GM23338 (cell line): ENCODE data around the gene C15orf62. TPM values are rescaled to one million over a fixed set of nuclear protein-coding genes. Genes with fewer than 3 reads are reported as not detected.

Experiments
- ATAC-seq: fragments of 200-7000 bp; cut with Tn5 transposase; 3 replicates; pipeline ENCODE4 v1.9.1; 2020
- DNase-seq: peaks from one replicate; pipeline ENCODE4 v3.0.0-alpha.2; 2015; ENCODE audit warnings: low spot score
- H2AFZ ChIP-seq: fragments of 200-600 bp; sonication (generic); 2 replicates; pipeline ENCODE4 v1.8.0; 2016; ENCODE audit warnings: antibody characterized with exemption, mild to moderate bottlenecking, moderate library complexity
- H3F3A ChIP-seq: fragments of 200-600 bp; sonication (generic); replicated peaks from 2 replicates; pipeline ENCODE4 v1.8.0; 2017; ENCODE audit warnings: antibody characterized with exemption, mixed run types, low read depth
- H3K27ac ChIP-seq: fragments of 200-600 bp; sonication (generic); 2 replicates; pipeline ENCODE4 v1.6.1; 2016; ENCODE audit warnings: low read depth
- H3K27me3 ChIP-seq: fragments of 200-600 bp; sonication (generic); 2 replicates; pipeline ENCODE4 v1.8.0; 2016; ENCODE audit warnings: mild to moderate bottlenecking, mixed run types, moderate library complexity; ENCODE audit not compliant: insufficient read depth
- H3K36me3 ChIP-seq: fragments of 200-600 bp; sonication (generic); 2 replicates; pipeline ENCODE4 v1.8.0; 2016; ENCODE audit warnings: mild to moderate bottlenecking; ENCODE audit not compliant: insufficient read depth
- H3K4me1 ChIP-seq: fragments of 200-600 bp; sonication (generic); 2 replicates; pipeline ENCODE4 v1.8.0; 2016; ENCODE audit warnings: mild to moderate bottlenecking, moderate library complexity; ENCODE audit not compliant: insufficient read depth
- H3K4me2 ChIP-seq: fragments of 200-600 bp; sonication (generic); 2 replicates; pipeline ENCODE4 v1.7.1; 2017; ENCODE audit warnings: mixed run types
- H3K4me3 ChIP-seq: fragments of 200-600 bp; sonication (generic); 2 replicates; pipeline ENCODE4 v1.6.1; 2016; ENCODE audit warnings: mixed run types
- H3K79me2 ChIP-seq: fragments of 200-600 bp; sonication (generic); replicated peaks from 2 replicates; pipeline ENCODE4 v1.8.0; 2017; ENCODE audit warnings: mild to moderate bottlenecking; ENCODE audit not compliant: insufficient read depth
- H3K9me2 ChIP-seq: fragments of 200-600 bp; sonication (generic); 2 replicates; pipeline ENCODE4 v1.8.0; 2017; ENCODE audit not compliant: insufficient read depth
- H4K20me1 ChIP-seq: fragments of 200-600 bp; sonication (generic); replicated peaks from 2 replicates; pipeline ENCODE4 v1.8.0; 2017; ENCODE audit warnings: mild to moderate bottlenecking; ENCODE audit not compliant: insufficient read depth
- H3K27ac Mint-ChIP-seq: 2 replicates; pipeline ENCODE4 v1.8.0; 2020; ENCODE audit warnings: inconsistent platforms, mild to moderate bottlenecking, moderate library complexity, mixed read lengths
- H3K27me3 Mint-ChIP-seq: 3 replicates; pipeline ENCODE4 v1.8.0; 2022; ENCODE audit warnings: low read depth, mild to moderate bottlenecking, moderate library complexity, mixed read lengths, inconsistent platforms; ENCODE audit not compliant: insufficient read depth, poor library complexity
- H3K36me3 Mint-ChIP-seq: 3 replicates; pipeline ENCODE4 v1.8.0; 2021; ENCODE audit warnings: low read depth, mild to moderate bottlenecking, inconsistent platforms, moderate library complexity, mixed read lengths
- H3K4me1 Mint-ChIP-seq: 3 replicates; pipeline ENCODE4 v1.8.0; 2020; ENCODE audit warnings: mild to moderate bottlenecking, inconsistent platforms, mixed read lengths
- H3K4me3 Mint-ChIP-seq: 3 replicates; pipeline ENCODE4 v1.8.0; 2021; ENCODE audit warnings: moderate library complexity, mild to moderate bottlenecking, inconsistent platforms, mixed read lengths
- H3K9me3 Mint-ChIP-seq: 3 replicates; pipeline ENCODE4 v1.8.0; 2020; ENCODE audit warnings: moderate library complexity, mild to moderate bottlenecking, inconsistent platforms, mixed read lengths
- CTCF ChIP-seq, 2 experiments: fragments of 200-600 bp in 1 of 2; sonication (generic) in 1 of 2; conservative IDR thresholded peaks; 2 replicates each; pipeline versions ENCODE4 v1.5.1 to v1.6.1; 2016 to 2017; ENCODE audit warnings: antibody characterized with exemption in 2 of 2, low read depth in 2 of 2, mild to moderate bottlenecking in 2 of 2, moderate library complexity in 1 of 2
- EZH2 ChIP-seq: fragments of 200-600 bp; sonication (generic); IDR thresholded peaks from one replicate; pipeline ENCODE4 v1.8.0; 2017; ENCODE audit warnings: antibody characterized with exemption, mild to moderate bottlenecking, low read depth; ENCODE audit not compliant: unreplicated experiment
- EZH2phosphoT487 ChIP-seq: fragments of 200-600 bp; sonication (generic); IDR thresholded peaks from one replicate; pipeline ENCODE4 v1.8.1; 2018; ENCODE audit warnings: antibody characterized with exemption; ENCODE audit not compliant: unreplicated experiment
- NANOG ChIP-seq: IDR thresholded peaks from 2 replicates; pipeline ENCODE4 v1.6.1; 2016; ENCODE audit warnings: antibody characterized with exemption, borderline replicate concordance
- REST ChIP-seq: IDR thresholded peaks from one replicate; pipeline ENCODE4 v1.6.1; 2018; ENCODE audit warnings: antibody characterized with exemption; ENCODE audit not compliant: unreplicated experiment
- STAT1 ChIP-seq: IDR thresholded peaks from one replicate; pipeline ENCODE4 v1.6.1; 2016; ENCODE audit warnings: antibody characterized with exemption; ENCODE audit not compliant: unreplicated experiment
- ZNF114 ChIP-seq: fragments of 250-450 bp; sonication (Bioruptor Pico); IDR thresholded peaks from 2 replicates; pipeline ENCODE4 v1.5.0; 2020; ENCODE audit warnings: mild to moderate bottlenecking, moderate library complexity
- ZNF462 ChIP-seq: fragments of 250-450 bp; sonication (Bioruptor Pico); IDR thresholded peaks from 2 replicates; pipeline ENCODE4 v1.5.0; 2020; ENCODE audit warnings: mild to moderate bottlenecking, moderate library complexity
- polyA plus RNA-seq: library from polyadenylated mRNA; unstranded; fragments of >200 nt; fragmentation: Nextera tagmentation; extraction: Ambion mirVana; gene quantifications from 2 replicates; pipeline ENCODE4 v1.2.1, GENCODE V29; 2016
- total RNA-seq: library from RNA; depleted of rRNA; stranded (reverse); fragments of >200 nt; shearing (Covaris generic); gene quantifications from 2 replicates; pipeline ENCODE4 v1.2.3, GENCODE V29; 2014

C15orf62 gene
- total and polyA plus RNA-seq, 2 experiments from 2014 or later: 0.16 to 0.80 TPM

- H2AFZ ChIP-seq: no peak overlapping the region
- peaks cover 47% of the 10 kb centered on the region for H3K4me1 ChIP-seq
- H3K36me3 Mint-ChIP-seq: peaks cover 12% of the 10 kb centered on the region; the same call in 2 of the 3 replicates
- H3K27ac Mint-ChIP-seq: no peak overlapping the region
- no peak overlapping the region for H3K27ac ChIP-seq
- H3K4me1 Mint-ChIP-seq: peaks cover 46% of the 10 kb centered on the region
- H3K4me3 ChIP-seq: no peak overlapping the region
- no peaks in the 10 kb centered on the region for H3K9me2 ChIP-seq
- peaks cover 13% of the 10 kb centered on the region for H3K27me3 Mint-ChIP-seq
- no peak overlapping the region for H3K4me3 Mint-ChIP-seq
- 0 out of 2 replicates have a peak, but pooled peaks cover 3% of the 10 kb centered on the region for H4K20me1 ChIP-seq
- H3K79me2 ChIP-seq: peaks cover 33% of the 10 kb centered on the region
- no peaks in the 10 kb centered on the region for H3K9me3 Mint-ChIP-seq
- no peaks in the 10 kb centered on the region for H3K36me3 ChIP-seq
- peaks cover 9% of the 10 kb centered on the region; the same call in 1 of the 2 replicates for H3F3A ChIP-seq
- H3K27me3 ChIP-seq: no peaks in the 10 kb centered on the region
- no peak for ATAC-seq
- H3K4me2 ChIP-seq: no peak overlapping the region
- TF ChIP-seq REST (no peak), STAT1 (no peak), NANOG (no peak), EZH2phosphoT487 (no peak), EZH2 (no peak)
- DNase-seq: no peak
These were observed 22.6 kb downstream of the C15orf62 start for GRCh38 chr15:40792394-40792793.

- no peak for DNase-seq
- Mint-ChIP-seq H3K4me3 (no peak overlapping the region), H3K27me3 (peaks cover 9% of the 10 kb centered on the region), H3K4me1 (peaks cover 42% of the 10 kb centered on the region), H3K36me3 (peaks cover 12% of the 10 kb centered on the region; the same call in 2 of the 3 replicates), H3K9me3 (no peaks in the 10 kb centered on the region), H3K27ac (peak overlapping the region; percentile 65)
- Histone ChIP-seq H2AFZ (no peak overlapping the region), H3K4me2 (no peak overlapping the region), H3K9me2 (no peaks in the 10 kb centered on the region), H3K36me3 (no peaks in the 10 kb centered on the region), H4K20me1 (0 out of 2 replicates have a peak, but pooled peaks cover 3% of the 10 kb centered on the region), H3K27ac (no peak overlapping the region), H3K27me3 (no peaks in the 10 kb centered on the region), H3K79me2 (peaks cover 43% of the 10 kb centered on the region), H3F3A (0 out of 2 replicates have a peak, but pooled peaks cover 4% of the 10 kb centered on the region), H3K4me1 (peaks cover 47% of the 10 kb centered on the region), H3K4me3 (no peak overlapping the region)
- ATAC-seq: no peak
- TF ChIP-seq CTCF (conservative IDR thresholded peaks at IDR 0.05; ENCODE audit: low read depth in 2 of 2) (no peak), STAT1 (no peak), ZNF114 (CRISPR knock-in tag) (no peak), EZH2 (no peak), ZNF462 (no peak), NANOG (no peak)
These were observed 23.6 kb downstream of the C15orf62 start for GRCh38 chr15:40793216-40793989.
